Lung (tissue), 12 donors: ENCODE data around the gene UBXN6. TPM values are rescaled to one million over a fixed set of nuclear protein-coding genes. Genes with fewer than 3 reads are reported as not detected.

ENCODE experiments used
- ATAC-seq: fragments of 200-7000 bp; cut with Tn5 transposase; one replicate; pipeline ENCODE4 v1.9.1; 2020; ENCODE audit warnings: moderate number of reproducible peaks; ENCODE audit not compliant: insufficient read depth, low FRiP score
- DNase-seq, 3 donors: peaks; one replicate each; pipeline ENCODE4 v3.0.0-alpha.2; 2013 to 2017
- H3K27ac ChIP-seq, 2 donors: one replicate each; pipeline ENCODE4 v1.5.1; 2013; ENCODE audit warnings: mild to moderate bottlenecking in 2 of 2, moderate library complexity in 2 of 2, control low read depth in 1 of 2, inconsistent platforms in 1 of 2, low read depth in 1 of 2, low read length in 1 of 2
- H3K27me3 ChIP-seq, 3 donors: one replicate each; pipeline ENCODE4 v1.5.1; 2013; ENCODE audit warnings: low read length in 2 of 3; ENCODE audit not compliant: control insufficient read depth in 3 of 3, insufficient read depth in 3 of 3
- H3K36me3 ChIP-seq, 4 donors: one replicate each; pipeline ENCODE4 v1.5.1; 2013; ENCODE audit warnings: low read length in 4 of 4, mild to moderate bottlenecking in 1 of 4, moderate library complexity in 1 of 4; ENCODE audit not compliant: control insufficient read depth in 4 of 4, insufficient read depth in 4 of 4
- H3K4me1 ChIP-seq, 5 donors: one replicate each; pipeline ENCODE4 v1.5.1; 2013; ENCODE audit warnings: low read length in 5 of 5, mild to moderate bottlenecking in 2 of 5, moderate library complexity in 1 of 5; ENCODE audit not compliant: control insufficient read depth in 5 of 5, insufficient read depth in 5 of 5
- H3K4me3 ChIP-seq: one replicate; pipeline ENCODE4 v1.5.1; 2013; ENCODE audit warnings: mild to moderate bottlenecking, control low read depth, moderate library complexity
- H3K9ac ChIP-seq, 2 donors: one replicate each; pipeline ENCODE4 v1.5.1; 2013; ENCODE audit warnings: low read length in 2 of 2, control low read depth in 1 of 2; ENCODE audit not compliant: insufficient read depth in 1 of 2
- H3K9me3 ChIP-seq, 4 donors: one replicate each; pipeline ENCODE4 v1.5.1; 2013; ENCODE audit warnings: low read length in 3 of 4, mild to moderate bottlenecking in 1 of 4, moderate library complexity in 1 of 4; ENCODE audit not compliant: control insufficient read depth in 4 of 4, insufficient read depth in 3 of 4
- CTCF ChIP-seq: IDR thresholded peaks from 2 replicates; pipeline ENCODE4 v1.5.1; 2012; ENCODE audit warnings: mild to moderate bottlenecking; ENCODE audit errors: control extremely low read depth, extremely low read depth
- WGBS, 2 donors: extraction: QIAGEN DNeasy Blood & Tissue Kit; methylation state at CpG; one replicate each; pipeline ENCODE4 v1.1.7; 2013; 5-methylcytosine and 5-hydroxymethylcytosine counted together
- polyA plus RNA-seq, 2 donors: library from polyadenylated mRNA; stranded (reverse); fragments of 200-250 nt; gene quantifications; one replicate each; pipeline ENCODE4 v1.2.1, GENCODE V29; 2013
- total RNA-seq, 2 donors: library from RNA; depleted of rRNA in 1 of 2; stranded (reverse); fragments of >200 nt in 1 of 2; gene quantifications; one replicate each; pipeline ENCODE4 v1.2.1, GENCODE V29; 2014 to 2021
- donor health status: control.
- donor health status: control.
- donor health status: Bipolar disorder and iron deficiency.
- donor health status: healthy.
- donor health status: DM: yes; HTN: yes; CAD: no.

UBXN6 gene
- total and polyA plus RNA-seq, 4 donors, result 74.4 to 128 (median 98.5) TPM

DNA sequence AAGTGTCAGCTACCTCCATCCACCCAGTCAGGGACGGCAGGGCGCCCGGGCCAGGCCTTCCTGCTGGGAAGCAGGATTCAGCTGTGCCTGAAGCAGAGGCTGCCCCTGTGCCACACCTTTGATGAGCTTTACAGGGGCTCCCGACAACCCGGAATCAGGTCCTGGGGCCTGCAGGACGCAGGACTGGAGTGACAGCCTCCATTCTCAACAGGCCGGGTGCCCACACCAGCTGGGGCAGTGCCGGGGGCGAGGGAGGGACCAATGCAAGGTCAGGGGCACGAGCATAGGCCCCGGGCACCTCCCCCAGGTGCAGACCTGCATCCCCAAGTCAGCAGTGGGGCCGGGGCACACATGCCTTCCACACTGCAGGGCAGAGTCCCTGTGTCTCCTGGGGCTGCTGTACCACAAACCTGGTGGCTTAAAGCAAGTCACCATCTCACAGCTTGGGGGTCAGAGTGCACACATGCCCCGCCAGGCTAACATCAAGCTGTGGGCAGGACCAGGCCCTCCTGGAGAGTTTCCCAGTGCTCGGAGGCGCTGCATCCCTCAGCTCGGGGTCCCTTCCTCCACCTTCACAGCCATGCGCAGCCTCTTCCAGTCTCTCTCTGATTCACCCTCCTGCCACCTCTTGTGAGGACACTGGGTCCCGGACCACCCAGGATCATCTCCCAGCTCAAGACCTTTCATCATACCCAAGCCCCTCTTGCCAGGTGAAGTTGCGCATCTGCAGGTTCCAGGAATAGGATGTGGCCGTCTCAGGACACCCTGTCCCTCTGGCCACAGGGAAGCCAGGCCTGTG is 13.4 kb downstream of the UBXN6 start:
- Histone ChIP-seq H3K27ac (no peak overlapping the region), H3K9ac (no peak overlapping the region), H3K9me3 (no peaks in the 10 kb centered on the region), H3K27me3 (no peaks in the 10 kb centered on the region), H3K4me3 (no peak overlapping the region), H3K36me3 (peaks cover 8 to 54% (median 19%) of the 10 kb centered on the region in 4 donors), H3K4me1 (peaks cover 0 to 4% (median 0%) of the 10 kb centered on the region in 5 donors)
- DNase-seq (no peak), ATAC-seq (no peak)
- no peak for TF ChIP-seq CTCF
- 88 to 89% methylated on average over 20 of the region's 20 CpGs for WGBS, 2 donors

- H3K9ac ChIP-seq, result no peak overlapping the region
- H3K4me1 ChIP-seq, result no peaks in the 10 kb centered on the region
- TF ChIP-seq CTCF, result no peak
- H3K36me3 ChIP-seq, result peaks cover 9 to 44% (median 19%) of the 10 kb centered on the region in 4 donors
- no peak overlapping the region for H3K27ac ChIP-seq
- H3K27me3 ChIP-seq, result no peaks in the 10 kb centered on the region
- ATAC-seq (no peak), DNase-seq (no peak)
- 93 to 95% methylated on average over 15 of the region's 15 CpGs for WGBS, 2 donors
- no peaks in the 10 kb centered on the region for H3K9me3 ChIP-seq
- no peak overlapping the region for H3K4me3 ChIP-seq
Observed at GRCh38 chr19:4443188-4443587, 14.4 kb downstream of the UBXN6 start.

- no peak overlapping the region for H3K9ac ChIP-seq
- ATAC-seq (no peak), DNase-seq (no peak)
- H3K27ac ChIP-seq, result no peak overlapping the region
- WGBS, 2 donors, result 85 to 87% methylated on average over 10 of the region's 10 CpGs
- H3K27me3 ChIP-seq, result no peaks in the 10 kb centered on the region
- H3K36me3 ChIP-seq, result peaks cover 9 to 40% (median 18%) of the 10 kb centered on the region in 4 donors
- no peak overlapping the region for H3K4me3 ChIP-seq
- no peaks in the 10 kb centered on the region for H3K4me1 ChIP-seq
- no peak for TF ChIP-seq CTCF
- no peaks in the 10 kb centered on the region for H3K9me3 ChIP-seq
Observed at GRCh38 chr19:4442819-4443146, 14.8 kb downstream of the UBXN6 start.
